HG02973 (cell line): ENCODE measurements around the gene SPAG17.
A peak's percentile ranks its signal among the peaks of the same experiment; 100 is the strongest.

ENCODE experiments used
- ATAC-seq: cut with Tn5 transposase; IDR thresholded peaks from one replicate; pipeline ENCODE4 v1.9.1; 2021; ENCODE audit warnings: moderate library complexity; ENCODE audit not compliant: unreplicated experiment

Gene SPAG17

DNA sequence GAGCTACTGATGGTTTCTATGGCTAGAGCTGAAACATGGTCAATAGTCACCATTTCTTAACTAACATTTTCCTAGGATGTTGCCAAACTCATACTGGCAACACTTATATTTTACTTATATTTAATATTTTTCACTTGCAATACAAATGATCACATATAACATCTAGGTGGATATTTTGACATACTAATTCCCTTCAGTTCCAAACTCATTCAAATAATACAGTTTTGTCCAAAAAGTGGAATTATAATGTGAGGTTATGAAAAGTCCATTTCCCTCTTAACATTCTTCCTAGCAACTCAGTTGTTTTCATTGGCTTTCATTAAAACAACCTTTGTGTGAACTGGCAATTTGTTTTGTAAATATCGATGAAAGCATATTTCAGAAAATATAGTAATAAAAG lies 16.0 kb downstream of the SPAG17 start:
- ATAC-seq = no peak

DNA sequence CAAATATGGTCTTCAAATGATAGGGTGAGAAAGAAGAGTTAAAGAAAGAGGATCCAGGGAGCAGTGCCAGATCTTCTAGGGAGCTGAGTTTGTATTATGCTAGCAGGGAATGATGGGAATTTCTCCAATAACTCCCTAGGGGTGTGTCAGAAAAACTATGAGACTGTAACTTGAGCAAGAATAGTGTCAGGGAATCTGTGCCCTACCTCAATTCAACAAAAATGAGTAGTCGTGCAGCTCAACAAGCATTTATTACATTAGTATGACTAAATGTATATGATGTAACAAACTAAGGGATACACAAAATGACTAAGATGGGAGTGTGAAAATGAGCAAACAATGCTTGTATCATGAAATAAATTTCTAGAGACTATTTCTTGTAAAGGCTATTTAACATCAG lies 24.2 kb downstream of the SPAG17 start:
- no peak for ATAC-seq

GRCh38 chr1:118159569-118159968 lies 25.5 kb downstream of the SPAG17 start:
- no peak for ATAC-seq

DNA sequence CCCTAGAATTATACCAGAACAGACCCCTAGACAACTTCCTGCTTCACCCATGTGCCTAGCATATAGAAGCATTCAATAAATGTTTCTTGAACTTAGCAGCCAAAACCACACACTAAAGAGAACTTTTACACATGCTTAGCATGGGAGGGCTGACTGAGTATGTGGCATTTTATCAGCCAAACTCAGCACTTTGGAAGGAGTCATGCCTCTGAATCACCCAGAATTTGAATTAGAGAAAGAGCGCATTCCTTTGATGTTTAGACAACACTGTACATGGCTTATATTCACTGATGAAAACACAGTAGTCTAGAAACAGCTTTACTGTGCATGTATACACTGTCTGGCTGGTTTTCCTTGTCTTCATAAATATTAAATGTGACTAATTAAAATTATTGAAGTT lies 26.1 kb downstream of the SPAG17 start:
- no peak for ATAC-seq

- no peak for ATAC-seq
Observed at GRCh38 chr1:118157506-118157905, 27.5 kb downstream of the SPAG17 start.

GRCh38 chr1:118155106-118155505 lies 29.9 kb downstream of the SPAG17 start:
- no peak for ATAC-seq

DNA sequence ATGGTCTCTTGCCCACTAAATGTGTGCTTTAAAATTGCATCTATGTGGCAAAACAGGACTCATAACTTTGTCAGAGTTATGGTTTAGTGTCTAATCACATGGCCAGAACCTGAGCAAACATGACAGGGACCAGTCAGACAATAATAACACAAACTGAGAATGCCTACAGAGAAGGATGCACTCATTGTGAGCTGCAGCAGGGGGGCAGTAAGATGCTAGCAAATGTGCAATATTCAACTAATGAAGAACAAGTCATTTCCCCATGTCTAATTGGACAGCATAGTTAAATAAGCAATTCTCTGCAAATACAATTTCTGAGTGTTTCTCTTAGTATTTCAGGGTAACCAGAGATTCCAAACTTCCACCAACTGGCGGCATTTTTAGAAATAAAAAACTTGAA lies 30.8 kb downstream of the SPAG17 start:
- no peak for ATAC-seq

- ATAC-seq = no peak
Observed at GRCh38 chr1:118151312-118151937, 33.6 kb downstream of the SPAG17 start.

GRCh38 chr1:118149799-118150198 lies 35.2 kb downstream of the SPAG17 start:
- no peak for ATAC-seq

GRCh38 chr1:118148034-118148433 lies 37.0 kb downstream of the SPAG17 start:
- ATAC-seq = no peak

- no peak for ATAC-seq
Observed at GRCh38 chr1:118147522-118147921, 37.5 kb downstream of the SPAG17 start.

DNA sequence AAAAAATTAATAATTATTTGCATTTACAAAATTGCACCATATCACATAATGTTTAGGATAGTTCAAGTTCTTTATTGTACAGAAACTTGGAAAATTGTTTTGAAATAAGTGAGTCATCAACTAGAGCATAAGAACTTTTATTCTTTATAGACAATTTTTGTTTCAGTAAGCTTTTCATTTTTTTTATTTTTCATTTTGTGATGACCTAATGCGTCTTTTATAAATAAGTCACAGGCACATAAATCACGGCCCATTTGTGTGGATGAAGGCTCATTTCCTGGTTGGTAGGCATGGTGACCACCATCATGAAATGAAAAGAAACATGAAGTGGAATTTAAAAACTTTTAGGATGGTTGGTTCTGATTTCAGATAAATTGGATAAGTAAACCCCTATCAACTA lies 39.3 kb downstream of the SPAG17 start:
- no peak for ATAC-seq

DNA sequence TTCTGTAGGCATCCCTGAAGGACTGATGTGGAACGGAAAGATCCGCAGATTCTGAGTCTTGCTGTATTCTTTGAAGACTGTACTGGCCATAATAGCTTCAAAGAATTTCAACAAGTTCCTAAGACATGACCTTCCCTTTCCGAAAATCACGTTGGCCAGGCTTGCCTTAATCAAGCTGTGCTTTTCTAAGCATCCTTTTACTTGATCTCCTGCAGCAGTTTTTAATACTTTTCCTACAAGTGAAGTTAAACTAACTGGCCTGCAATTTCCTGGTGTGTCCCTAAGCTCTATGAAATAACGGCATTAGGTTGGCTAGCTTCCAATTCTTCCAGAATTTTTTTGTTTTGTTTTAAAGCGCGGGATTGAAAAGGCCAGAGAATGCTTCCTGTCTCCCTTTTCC lies 40.3 kb downstream of the SPAG17 start:
- ATAC-seq = no peak

GRCh38 chr1:118143831-118144230 lies 41.2 kb downstream of the SPAG17 start:
- no peak for ATAC-seq

DNA sequence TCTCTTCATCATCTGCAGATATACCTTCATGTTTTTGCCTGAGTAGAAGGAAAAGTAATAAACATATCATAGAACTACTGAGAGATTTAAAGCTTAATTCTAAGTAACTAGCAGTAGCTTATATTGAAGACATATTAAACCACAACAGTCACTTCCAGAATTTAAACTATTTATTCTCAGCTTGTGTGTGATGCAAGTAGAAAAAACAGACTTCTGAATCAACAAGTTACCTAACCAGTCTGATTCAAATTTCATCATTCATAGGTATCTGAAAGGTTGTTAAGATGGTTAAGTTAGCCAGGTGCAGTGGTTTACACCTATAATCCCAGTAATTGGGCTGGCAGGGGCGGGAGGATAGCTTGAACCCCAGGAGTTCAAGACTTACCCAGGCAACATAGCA lies 41.9 kb downstream of the SPAG17 start:
- ATAC-seq = no peak

DNA sequence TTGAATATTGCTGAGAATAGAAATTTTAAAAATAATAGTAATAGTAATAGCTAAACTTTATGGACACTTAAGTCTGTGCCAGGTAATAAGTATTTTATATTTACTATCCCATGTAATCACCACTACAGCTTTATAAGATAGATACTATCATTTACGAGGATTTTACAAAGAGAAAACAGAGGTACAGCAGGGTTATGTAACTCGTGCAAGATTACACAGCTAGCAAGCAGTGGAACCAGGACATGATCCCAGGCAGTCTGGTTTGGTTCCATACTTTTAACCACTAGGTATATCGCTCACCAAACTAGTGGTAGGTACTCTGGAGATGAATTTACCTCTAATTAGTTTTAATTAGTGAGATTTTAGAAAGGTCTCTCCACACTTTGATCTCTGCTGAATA lies 42.5 kb downstream of the SPAG17 start:
- ATAC-seq = no peak

DNA sequence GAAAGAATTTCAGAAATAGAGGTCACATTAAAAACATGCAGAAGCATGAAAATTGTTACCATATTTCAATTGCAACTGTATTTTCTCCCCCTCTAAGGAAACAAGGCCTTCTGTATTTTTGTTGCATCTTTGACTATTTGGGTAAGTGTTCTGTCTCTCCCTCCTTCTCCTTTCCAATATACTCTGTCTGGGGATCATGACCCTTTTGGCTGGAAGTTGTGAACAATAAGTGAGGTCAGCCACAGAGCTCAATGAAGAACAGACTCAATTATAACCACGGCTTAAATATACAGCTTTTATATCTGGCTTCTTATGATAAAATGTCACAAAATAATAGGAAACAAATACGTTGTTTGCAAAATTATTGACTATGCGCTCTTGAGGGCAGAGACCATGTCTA lies 47.1 kb downstream of the SPAG17 start:
- ATAC-seq = no peak

- ATAC-seq = peak; percentile 100
Observed at GRCh38 chr1:118136187-118136941, 48.7 kb downstream of the SPAG17 start.

DNA sequence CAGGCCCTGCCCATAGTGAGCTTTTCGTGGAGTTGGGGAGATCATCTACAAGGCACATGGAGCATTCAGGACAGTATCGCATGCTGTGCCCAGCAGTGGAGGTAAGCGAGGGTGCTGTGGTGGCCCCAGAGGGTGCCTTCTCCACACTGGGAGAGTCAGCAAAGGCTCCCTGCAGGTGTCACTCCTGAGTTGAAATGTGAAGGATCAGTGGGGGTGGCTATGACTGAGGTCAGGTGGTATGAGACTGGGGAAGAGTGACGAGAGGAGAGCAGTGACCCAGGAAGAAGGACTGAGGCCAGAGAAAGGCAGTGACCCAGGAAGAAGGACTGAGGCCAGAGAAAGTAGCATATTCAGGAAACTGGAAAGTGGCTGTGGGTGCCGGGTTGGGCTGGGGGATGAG lies 53.0 kb downstream of the SPAG17 start:
- ATAC-seq = no peak

DNA sequence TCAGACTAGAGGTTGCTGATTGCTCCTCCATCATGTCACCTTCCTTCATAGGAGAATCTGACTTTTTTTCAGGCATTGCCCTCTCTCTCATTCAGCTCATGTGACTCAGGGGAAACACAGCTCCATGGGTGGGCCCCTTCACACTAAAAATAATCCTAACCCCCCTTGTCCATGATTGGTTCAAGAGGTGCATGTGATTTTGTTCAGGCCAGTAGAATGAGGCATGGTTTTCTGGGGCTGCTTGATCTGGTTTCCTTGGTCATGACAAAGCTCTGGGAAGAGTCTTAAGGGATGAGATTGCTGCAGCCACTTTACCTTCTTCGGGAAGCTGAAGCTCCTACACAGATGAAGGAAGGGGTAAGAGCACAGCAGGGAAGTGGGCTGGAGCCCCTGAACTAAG lies 56.3 kb downstream of the SPAG17 start:
- ATAC-seq = no peak

DNA sequence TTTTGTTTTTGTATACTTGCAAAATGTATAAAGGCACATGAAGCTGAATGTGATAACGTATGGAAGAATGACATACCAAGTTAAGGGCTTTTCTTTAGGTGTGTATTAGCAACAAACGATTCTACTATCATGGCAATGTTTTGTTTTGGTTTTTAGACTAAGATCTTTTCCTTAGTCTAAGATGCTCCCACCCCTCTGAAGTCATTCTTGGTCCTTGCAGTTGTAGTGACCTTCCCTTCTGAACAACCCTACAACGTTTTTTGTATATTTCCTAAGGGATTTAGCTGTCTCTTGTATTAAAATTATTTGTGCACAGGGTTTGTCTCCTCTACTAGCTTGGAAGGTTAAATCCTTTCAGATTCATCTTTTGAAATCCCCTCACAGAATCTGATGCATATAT lies 61.0 kb downstream of the SPAG17 start:
- no peak for ATAC-seq

GRCh38 chr1:118123116-118123839 lies 61.8 kb downstream of the SPAG17 start:
- no peak for ATAC-seq
